ENCODE results near the gene CST6. TPM values are rescaled to one million over a fixed set of nuclear protein-coding genes. Genes with fewer than 3 reads are reported as not detected.

The CST6 gene
- total RNA-seq, 1 donor from 2014 or later, result 53.4 TPM

DNA sequence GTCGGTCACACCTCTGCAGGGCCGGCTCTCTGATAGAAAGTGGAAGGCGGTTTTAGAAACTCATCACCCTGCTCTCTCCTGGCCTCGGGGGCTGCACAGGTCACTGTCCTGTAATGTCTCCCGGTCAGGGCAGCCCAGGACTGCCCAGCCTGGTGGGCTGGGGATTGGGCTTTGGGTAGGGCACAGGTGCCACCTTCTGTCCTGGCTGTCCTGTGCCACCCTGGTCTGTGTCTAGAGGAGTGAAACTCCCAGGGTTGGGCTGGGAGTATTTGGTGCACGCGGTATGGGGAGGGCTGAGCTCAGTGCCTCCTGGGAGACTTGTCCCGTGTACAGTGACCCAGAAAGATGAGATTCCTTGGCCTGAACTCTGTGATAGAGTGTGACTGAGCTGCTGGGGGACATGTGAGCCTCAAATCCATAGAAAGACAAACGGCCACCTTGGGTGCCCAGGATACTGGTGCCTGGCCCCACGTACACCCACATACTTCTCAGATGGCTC, 32.5 kb upstream of the CST6 start:
- DNase-seq (ENCODE audit: low read depth), result no peak
- TF ChIP-seq, protein P1, sequence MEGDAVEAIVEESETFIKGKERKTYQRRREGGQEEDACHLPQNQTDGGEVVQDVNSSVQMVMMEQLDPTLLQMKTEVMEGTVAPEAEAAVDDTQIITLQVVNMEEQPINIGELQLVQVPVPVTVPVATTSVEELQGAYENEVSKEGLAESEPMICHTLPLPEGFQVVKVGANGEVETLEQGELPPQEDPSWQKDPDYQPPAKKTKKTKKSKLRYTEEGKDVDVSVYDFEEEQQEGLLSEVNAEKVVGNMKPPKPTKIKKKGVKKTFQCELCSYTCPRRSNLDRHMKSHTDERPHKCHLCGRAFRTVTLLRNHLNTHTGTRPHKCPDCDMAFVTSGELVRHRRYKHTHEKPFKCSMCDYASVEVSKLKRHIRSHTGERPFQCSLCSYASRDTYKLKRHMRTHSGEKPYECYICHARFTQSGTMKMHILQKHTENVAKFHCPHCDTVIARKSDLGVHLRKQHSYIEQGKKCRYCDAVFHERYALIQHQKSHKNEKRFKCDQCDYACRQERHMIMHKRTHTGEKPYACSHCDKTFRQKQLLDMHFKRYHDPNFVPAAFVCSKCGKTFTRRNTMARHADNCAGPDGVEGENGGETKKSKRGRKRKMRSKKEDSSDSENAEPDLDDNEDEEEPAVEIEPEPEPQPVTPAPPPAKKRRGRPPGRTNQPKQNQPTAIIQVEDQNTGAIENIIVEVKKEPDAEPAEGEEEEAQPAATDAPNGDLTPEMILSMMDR (conservative IDR thresholded peaks at IDR 0.05; ENCODE audit: low read depth, low read length), result no peak
- no peak overlapping the region for H3K4me3 ChIP-seq (ENCODE audit: low read depth, low read length)

DNA sequence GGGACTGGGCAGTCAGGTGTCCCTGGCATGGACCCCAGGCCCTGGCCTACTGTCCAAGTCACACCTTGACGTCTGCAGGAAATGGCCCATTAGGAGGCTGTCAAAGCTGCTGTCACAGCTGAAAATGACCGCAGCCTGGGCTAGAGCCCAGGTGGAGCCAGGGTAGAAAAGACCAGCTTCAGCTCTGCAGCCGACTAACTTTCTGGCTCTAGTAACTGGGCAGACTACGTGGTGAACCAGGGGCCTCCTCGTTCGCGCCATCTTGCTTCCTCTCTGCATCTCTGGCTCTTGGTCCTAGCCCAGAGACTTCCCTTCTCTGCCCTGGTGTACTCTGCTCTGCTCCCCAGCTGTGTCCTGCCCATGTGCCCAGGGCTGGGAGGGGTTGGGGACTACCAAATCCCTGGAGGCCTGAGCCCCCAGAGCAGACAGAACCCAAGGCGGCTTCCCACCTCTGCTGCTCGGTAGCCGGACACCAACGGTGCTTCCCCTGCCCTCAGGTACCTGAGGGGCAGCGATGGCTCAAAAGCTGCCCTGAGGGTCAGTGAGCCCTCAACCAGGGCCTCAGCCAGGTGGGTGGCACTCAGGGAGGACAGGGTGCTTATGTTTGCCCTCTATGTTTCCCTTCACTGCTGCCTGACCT, 30.6 kb upstream of the CST6 start:
- DNase-seq (ENCODE audit: low read depth), result no peak
- no peak overlapping the region for H3K4me3 ChIP-seq (ENCODE audit: low read depth, low read length)
- TF ChIP-seq, protein P1 (conservative IDR thresholded peaks at IDR 0.05; ENCODE audit: low read depth, low read length), result no peak

DNA sequence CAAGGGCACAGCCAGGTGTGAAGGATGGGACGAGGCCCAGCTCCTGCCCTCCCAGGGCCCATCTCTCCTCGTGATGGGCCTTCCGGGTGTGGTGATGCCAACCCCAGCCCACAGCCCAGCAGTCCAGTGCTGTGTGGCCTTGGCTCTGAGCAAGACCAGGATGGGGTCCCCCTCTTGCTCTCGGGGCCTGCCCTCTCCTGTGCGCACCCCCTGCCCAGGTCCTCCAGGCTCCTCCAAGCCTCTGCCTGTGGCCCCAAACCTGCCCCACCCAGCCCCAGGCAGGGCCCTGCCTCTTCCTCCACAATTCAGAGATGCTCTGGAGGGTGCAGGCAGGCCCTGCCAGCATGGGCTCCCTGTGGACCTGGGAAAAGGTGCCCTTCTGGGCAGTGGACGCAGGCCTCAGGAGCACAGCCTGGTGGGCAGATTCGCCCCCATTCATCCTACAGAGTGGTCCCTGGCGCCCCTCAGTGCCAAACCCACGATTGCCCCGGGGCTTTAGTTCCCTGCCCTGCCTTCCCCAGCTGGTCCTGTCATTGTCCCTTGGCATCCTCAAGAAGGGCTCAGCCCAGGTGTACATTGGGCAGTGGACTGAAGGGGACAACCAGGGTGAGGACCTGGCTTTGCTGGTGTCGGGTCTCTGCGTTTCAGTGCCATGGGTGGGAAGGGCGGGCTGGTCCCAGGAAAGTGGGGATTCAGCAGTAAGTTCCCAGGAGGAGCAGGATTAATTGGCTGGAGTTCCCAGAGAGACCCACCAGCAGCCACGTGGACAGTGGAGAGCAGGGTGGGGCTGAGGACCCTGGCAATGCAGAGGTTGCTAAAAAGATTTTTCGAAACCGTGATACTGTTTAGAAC, 29.6 kb upstream of the CST6 start:
- no peak overlapping the region for H3K4me3 ChIP-seq (ENCODE audit: low read depth, low read length)
- DNase-seq (ENCODE audit: low read depth), result no peak
- TF ChIP-seq, protein P1 (conservative IDR thresholded peaks at IDR 0.05; ENCODE audit: low read depth, low read length), result no peak

DNA sequence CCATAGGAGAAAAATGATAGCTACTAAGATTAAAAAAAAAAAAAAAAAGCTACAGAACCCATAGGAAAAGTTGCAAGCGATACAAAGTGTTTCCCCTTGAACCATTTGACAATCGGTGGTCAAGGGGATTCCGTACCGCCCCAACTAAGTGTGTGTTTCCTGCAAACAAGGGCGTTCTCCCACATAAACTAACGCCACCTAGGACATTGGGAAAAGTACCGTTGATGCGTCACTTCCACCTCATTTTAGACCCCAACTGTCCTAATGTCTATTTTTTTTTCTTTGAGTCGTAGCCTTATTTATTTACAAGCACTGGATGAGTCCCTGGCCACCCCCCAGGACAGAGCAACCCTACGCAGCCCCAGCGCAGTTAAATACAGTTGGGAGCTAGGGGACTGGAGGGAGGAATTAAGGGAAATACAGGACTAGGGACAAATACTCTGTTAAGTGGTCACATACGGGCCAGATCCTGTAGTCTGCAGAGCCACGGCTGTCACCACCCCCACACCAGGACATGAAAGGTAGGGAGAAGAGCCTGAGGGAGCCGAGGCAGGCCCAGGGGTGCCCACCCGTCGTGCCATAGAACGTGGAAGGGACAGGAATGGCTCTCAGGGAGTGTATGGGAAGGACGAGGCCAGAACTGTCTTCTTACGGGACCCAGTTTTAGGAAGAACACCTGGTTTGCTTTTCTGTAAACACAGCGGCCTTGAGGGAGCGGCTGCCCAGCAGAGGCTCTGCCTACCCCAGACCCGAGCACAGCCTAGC, 28.8 kb upstream of the CST6 start:
- TF ChIP-seq, protein P1 (conservative IDR thresholded peaks at IDR 0.05; ENCODE audit: low read depth, low read length), result no peak
- no peak overlapping the region for H3K4me3 ChIP-seq (ENCODE audit: low read depth, low read length)
- no peak for DNase-seq (ENCODE audit: low read depth)

DNA sequence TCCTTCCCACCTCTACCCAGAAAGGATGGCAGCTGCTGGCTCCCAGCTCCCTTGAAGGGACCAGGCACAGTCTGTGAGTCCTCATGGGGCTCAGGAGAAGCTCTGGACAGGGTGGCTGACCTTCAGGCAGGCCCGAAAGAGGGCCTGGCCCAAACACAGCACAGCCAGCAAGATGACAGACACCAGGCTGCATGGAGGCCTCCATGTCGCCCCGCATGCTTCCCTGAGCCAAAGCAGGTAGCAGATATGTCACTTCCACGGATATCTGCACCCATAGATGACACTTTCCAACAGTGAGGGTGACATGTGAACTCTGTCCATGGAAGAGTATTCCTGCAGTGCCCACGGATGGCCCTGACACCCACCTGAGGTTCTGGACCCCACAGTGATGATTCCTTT, 28.2 kb upstream of the CST6 start:
- H3K4me3 ChIP-seq (ENCODE audit: low read depth, low read length), result no peak overlapping the region
- no peak for DNase-seq (ENCODE audit: low read depth)
- TF ChIP-seq, protein P1 (conservative IDR thresholded peaks at IDR 0.05; ENCODE audit: low read depth, low read length), result no peak

DNA sequence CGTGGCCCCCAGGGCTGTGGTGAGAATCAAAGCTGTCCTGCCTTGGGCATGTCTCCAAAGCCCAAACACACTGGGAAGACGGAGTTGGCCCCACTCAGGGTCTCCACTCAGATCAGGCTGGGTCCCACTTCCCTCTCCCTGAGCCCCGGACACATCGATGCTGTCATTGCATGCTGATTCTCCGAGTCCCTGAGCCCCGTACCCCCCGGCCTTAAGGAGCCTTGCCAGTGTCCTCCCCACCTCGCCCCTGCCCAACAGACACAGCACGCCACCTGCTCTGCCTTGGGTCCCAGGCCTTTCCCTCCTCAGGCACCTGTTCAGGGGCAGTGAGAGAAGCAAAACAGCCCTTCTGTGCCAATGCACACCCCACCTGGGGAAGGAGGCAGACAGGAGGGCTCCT, 24.5 kb upstream of the CST6 start:
- H3K4me3 ChIP-seq (ENCODE audit: low read depth, low read length), result no peak overlapping the region
- no peak for DNase-seq (ENCODE audit: low read depth)
- TF ChIP-seq, protein P1 (conservative IDR thresholded peaks at IDR 0.05; ENCODE audit: low read depth, low read length), result no peak
